Right lobe of liver (tissue), 6 donors: ENCODE data around the gene LAMB1. TPM values are rescaled to one million over a fixed set of nuclear protein-coding genes. Genes with fewer than 3 reads are reported as not detected.
"Not testable (repeated sequence)": the region's sequence is repeated elsewhere in the genome, so short reads cannot be mapped to it uniquely, and the experiment has no call there.

Source experiments
- ATAC-seq, 4 donors: fragments of 200-7000 bp; cut with Tn5 transposase; one replicate each; pipeline ENCODE4 v1.9.1; 2020; ENCODE audit warnings: mild to moderate bottlenecking in 4 of 4, moderate library complexity in 4 of 4
- DNase-seq, 3 donors: peaks; one replicate each; pipeline ENCODE4 v3.0.0-alpha.2; 2020
- H3K27ac ChIP-seq, 3 donors: fragments of 200-600 bp; one replicate each; pipeline ENCODE4 v1.8.0; 2022
- H3K27me3 ChIP-seq, 2 donors: fragments of 200-600 bp; one replicate each; pipeline ENCODE4 v1.8.0; 2022
- H3K36me3 ChIP-seq, 4 donors: fragments of 200-600 bp; sonication (generic) in 1 of 4; one replicate each; pipeline versions ENCODE4 v1.5.1 to v1.8.0; 2017 to 2022; ENCODE audit warnings: control low read depth in 1 of 4
- H3K4me1 ChIP-seq, 4 donors: fragments of 200-600 bp; sonication (generic) in 1 of 4; one replicate each; pipeline versions ENCODE4 v1.5.1 to v1.8.0; 2017 to 2022; ENCODE audit warnings: control low read depth in 1 of 4
- H3K4me3 ChIP-seq, 3 donors: fragments of 200-600 bp; one replicate each; pipeline ENCODE4 v1.8.0; 2022
- H3K9me3 ChIP-seq, 4 donors: fragments of 200-600 bp; sonication (generic) in 1 of 4; one replicate each; pipeline versions ENCODE4 v1.5.1 to v1.8.0; 2017 to 2022; ENCODE audit warnings: control low read depth in 1 of 4
- CTCF ChIP-seq, 4 donors: fragments of 200-600 bp in 3 of 4; fragments of 450-650 bp in 1 of 4; IDR thresholded peaks; one replicate each; pipeline versions ENCODE4 v1.5.1 to v1.8.0; 2016 to 2022; ENCODE audit warnings: antibody characterized with exemption in 4 of 4, mild to moderate bottlenecking in 2 of 4
- POLR2A ChIP-seq: fragments of 450-650 bp; IDR thresholded peaks from one replicate; pipeline ENCODE4 v1.6.1; 2017; ENCODE audit warnings: antibody characterized with exemption, mild to moderate bottlenecking
- WGBS: methylation state at CpG from one replicate; pipeline ENCODE4 v1.1.6; 2018; ENCODE audit warnings: low coverage, low lambda C conversion rate; ENCODE audit not compliant: insufficient coverage; ENCODE audit errors: missing lambda C conversion rate; 5-methylcytosine and 5-hydroxymethylcytosine counted together
- intact Hi-C, 2 donors: fragments of 100-400 bp; cut with DNase I; formaldehyde crosslinking; loops; one replicate each; pipeline versions ENCODE4 v1.11.2 to v1.14.1; 2022
- total RNA-seq, 6 experiments: library from RNA; depleted of rRNA in 2 of 6; stranded (reverse); fragments of >200 nt in 2 of 6; fragmentation: NEBNext Ultra II Directional in 3 of 6; extraction: Animal tissue kit (Norgen Biotek cat#: 25700) in 3 of 6; gene quantifications; one replicate each; pipeline versions ENCODE4 v1.1.0 to v1.2.4, GENCODE V29; 2016 to 2023
- donor health status: DM: no; HTN: yes; CAD: no.
- donor health status: DM: no; HTN: no; CAD: no.
- donor health status: DM: no; HTN: no; CAD: no.
- donor health status: DM: no; HTN: yes; CAD: no.
- donor health status: DM: no; HTN: yes; CAD: no.

LAMB1 gene
- total RNA-seq, 6 experiments from 2014 or later = 14.9 to 61.0 (median 28.9) TPM

GRCh38 chr7:107924841-107925504 lies 78.0 kb downstream of the LAMB1 start:
- ATAC-seq (peak in 1 of 4 donors; percentile 14), DNase-seq (no peak)
- Histone ChIP-seq H3K36me3 (peaks cover 0 to 26% (median under 1%) of the 10 kb centered on the region in 4 donors), H3K9me3 (no peaks in the 10 kb centered on the region), H3K27me3 (no peaks in the 10 kb centered on the region), H3K4me1 (no peaks in the 10 kb centered on the region), H3K27ac (no peak overlapping the region), H3K4me3 (no peak overlapping the region)
- WGBS = 56% methylated on average over 4 of the region's 5 CpGs
- intact Hi-C loops = no loop called here
- TF ChIP-seq CTCF (IDR thresholded peaks at IDR 0.05) (no peak), POLR2A (no peak)

- DNase-seq (no peak), ATAC-seq (no peak)
- H3K27ac ChIP-seq = no peak overlapping the region
- intact Hi-C loops = no loop called here
- 60% methylated on average over 1 of the region's 1 CpG for WGBS
- TF ChIP-seq CTCF (IDR thresholded peaks at IDR 0.05) = no peak
- no peak for TF ChIP-seq POLR2A
- H3K4me3 ChIP-seq = no peak overlapping the region
- peaks cover 0 to 37% (median 12%) of the 10 kb centered on the region in 4 donors for H3K36me3 ChIP-seq
- no peaks in the 10 kb centered on the region for H3K9me3 ChIP-seq
- no peaks in the 10 kb centered on the region for H3K4me1 ChIP-seq
- H3K27me3 ChIP-seq = no peaks in the 10 kb centered on the region
Observed at GRCh38 chr7:107922886-107923285, 80.1 kb downstream of the LAMB1 start.

- ATAC-seq, H3K4me1 ChIP-seq, H3K27me3 ChIP-seq, H3K9me3 ChIP-seq, H3K4me3 ChIP-seq, DNase-seq, intact Hi-C loops, H3K27ac ChIP-seq: not testable (repeated sequence)
- WGBS = 85% methylated on average over 2 of the region's 2 CpGs
- H3K36me3 ChIP-seq = peaks cover 0 to 47% (median 20%) of the 10 kb centered on the region in 4 donors
Observed at GRCh38 chr7:107921826-107922225, 81.1 kb downstream of the LAMB1 start.

- H3K27ac ChIP-seq = no peak overlapping the region
- no peaks in the 10 kb centered on the region for H3K9me3 ChIP-seq
- no peak for DNase-seq
- no peaks in the 10 kb centered on the region for H3K27me3 ChIP-seq
- no peaks in the 10 kb centered on the region for H3K4me1 ChIP-seq
- WGBS = 38% methylated on average over 1 of the region's 1 CpG
- intact Hi-C loops = no loop called here
- TF ChIP-seq CTCF (IDR thresholded peaks at IDR 0.05) (no peak), POLR2A (no peak)
- no peak for ATAC-seq
- H3K36me3 ChIP-seq = peaks cover 0 to 56% (median 24%) of the 10 kb centered on the region in 4 donors
- H3K4me3 ChIP-seq = no peak overlapping the region
Observed at GRCh38 chr7:107920048-107920772, 82.8 kb downstream of the LAMB1 start.

- TF ChIP-seq POLR2A (no peak), CTCF (IDR thresholded peaks at IDR 0.05) (no peak)
- H3K27me3 ChIP-seq = no peaks in the 10 kb centered on the region
- intact Hi-C loops = no loop called here
- H3K27ac ChIP-seq = no peak overlapping the region
- no peaks in the 10 kb centered on the region for H3K4me1 ChIP-seq
- 96% methylated on average over 2 of the region's 2 CpGs for WGBS
- no peaks in the 10 kb centered on the region for H3K9me3 ChIP-seq
- ATAC-seq (no peak), DNase-seq (no peak)
- H3K36me3 ChIP-seq = peaks cover 0 to 56% (median 24%) of the 10 kb centered on the region in 4 donors
- H3K4me3 ChIP-seq = no peak overlapping the region
Observed at GRCh38 chr7:107918948-107919347, 84.0 kb downstream of the LAMB1 start.
